GM21526 (cell line): Measurements from ENCODE around the gene WARS2.

Experiments used
- ATAC-seq: cut with Tn5 transposase; IDR thresholded peaks from one replicate; pipeline ENCODE4 v1.9.1; 2021; ENCODE audit warnings: moderate library complexity; ENCODE audit not compliant: unreplicated experiment, low FRiP score

Gene WARS2

GRCh38 chr1:119040489-119040888 is 100.0 kb downstream of the WARS2 start:
- no peak for ATAC-seq

GRCh38 chr1:119038363-119038762 is 102.1 kb downstream of the WARS2 start:
- no peak for ATAC-seq

GRCh38 chr1:119034359-119034758 is 106.1 kb downstream of the WARS2 start:
- no peak for ATAC-seq

DNA sequence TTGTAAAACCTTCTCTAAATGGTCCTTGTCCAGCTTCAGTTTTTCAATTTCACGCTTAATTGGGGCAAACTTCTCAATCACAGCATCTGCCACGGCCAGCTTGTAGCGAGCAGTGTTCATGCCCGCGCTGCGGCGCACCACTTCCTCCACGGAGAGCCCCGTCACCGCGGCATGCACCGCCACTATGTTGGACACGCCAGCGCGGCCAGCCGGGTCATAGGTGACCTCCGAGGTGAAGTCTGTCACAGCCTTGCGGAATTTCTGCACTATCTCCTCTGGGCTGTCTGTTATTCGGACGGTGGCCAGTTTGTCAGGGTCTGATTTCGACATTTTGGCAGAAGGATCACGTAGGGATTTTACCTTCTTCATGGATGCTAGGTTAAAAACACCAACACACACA is 107.5 kb downstream of the WARS2 start:
- no peak for ATAC-seq

DNA sequence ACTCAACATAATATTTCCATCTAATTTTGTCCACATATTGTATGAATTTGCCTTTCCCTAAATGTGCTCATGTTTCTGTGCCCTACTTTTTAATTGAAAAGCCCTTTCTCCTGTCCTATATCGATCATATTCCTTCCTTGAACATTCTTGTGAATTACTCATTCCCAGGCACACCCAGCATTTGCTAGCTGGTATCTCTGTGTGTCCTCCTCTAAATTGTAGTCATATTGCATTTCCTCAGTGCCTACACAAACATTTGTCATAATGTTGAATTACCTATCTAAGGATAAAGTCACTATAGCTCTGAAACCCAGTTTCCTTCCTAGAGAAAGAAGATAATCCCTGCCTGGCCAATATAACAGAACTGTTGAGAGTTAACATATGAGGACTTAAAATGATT is 112.7 kb downstream of the WARS2 start:
- no peak for ATAC-seq

- ATAC-seq: no peak
Measured at GRCh38 chr1:119026956-119027355, 113.5 kb downstream of the WARS2 start.

- no peak for ATAC-seq
Measured at GRCh38 chr1:119015547-119015946, 124.9 kb downstream of the WARS2 start.

- no peak for ATAC-seq
Measured at GRCh38 chr1:119012383-119012782, 128.1 kb downstream of the WARS2 start.

- ATAC-seq: no peak
Measured at GRCh38 chr1:119011706-119012105, 128.7 kb downstream of the WARS2 start.

GRCh38 chr1:119011116-119011515 is 129.3 kb downstream of the WARS2 start:
- no peak for ATAC-seq

DNA sequence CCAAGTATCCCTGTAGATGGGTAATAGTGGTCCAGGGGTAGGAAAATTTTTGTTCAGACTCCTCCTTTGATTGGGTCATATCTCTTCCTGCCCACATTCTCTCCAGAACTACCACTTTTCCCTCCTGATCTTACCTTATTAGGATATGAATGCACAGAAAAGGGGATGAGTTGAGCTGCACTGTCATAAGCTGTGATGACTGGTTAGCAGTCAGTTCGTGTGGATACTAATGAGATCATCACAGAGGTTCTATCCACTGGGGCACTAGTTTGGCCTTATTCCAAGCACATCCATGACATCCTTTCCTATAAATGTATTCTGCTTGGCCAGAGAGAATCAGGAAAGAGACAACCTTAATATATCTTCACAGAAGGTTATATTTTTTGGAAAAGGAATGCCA is 130.3 kb downstream of the WARS2 start:
- ATAC-seq: no peak

DNA sequence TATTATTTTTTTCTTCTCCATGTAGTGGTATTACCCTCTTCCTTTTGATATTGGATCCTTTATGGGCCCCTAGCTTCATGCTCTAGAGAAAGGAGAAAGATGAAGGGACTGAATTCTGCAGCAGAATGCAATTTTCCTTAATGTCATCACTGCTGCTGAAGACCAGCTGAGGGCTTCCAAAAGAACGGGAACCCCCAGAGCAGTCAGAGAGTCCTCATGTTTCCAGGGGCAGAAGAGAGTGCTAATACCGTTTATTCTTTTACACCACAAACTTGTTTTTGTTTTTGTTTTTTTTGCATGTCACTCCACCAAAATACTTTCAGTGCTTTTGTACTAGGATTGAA is 131.2 kb downstream of the WARS2 start:
- ATAC-seq: no peak

- no peak for ATAC-seq
Measured at GRCh38 chr1:119008483-119009311, 131.8 kb downstream of the WARS2 start.

DNA sequence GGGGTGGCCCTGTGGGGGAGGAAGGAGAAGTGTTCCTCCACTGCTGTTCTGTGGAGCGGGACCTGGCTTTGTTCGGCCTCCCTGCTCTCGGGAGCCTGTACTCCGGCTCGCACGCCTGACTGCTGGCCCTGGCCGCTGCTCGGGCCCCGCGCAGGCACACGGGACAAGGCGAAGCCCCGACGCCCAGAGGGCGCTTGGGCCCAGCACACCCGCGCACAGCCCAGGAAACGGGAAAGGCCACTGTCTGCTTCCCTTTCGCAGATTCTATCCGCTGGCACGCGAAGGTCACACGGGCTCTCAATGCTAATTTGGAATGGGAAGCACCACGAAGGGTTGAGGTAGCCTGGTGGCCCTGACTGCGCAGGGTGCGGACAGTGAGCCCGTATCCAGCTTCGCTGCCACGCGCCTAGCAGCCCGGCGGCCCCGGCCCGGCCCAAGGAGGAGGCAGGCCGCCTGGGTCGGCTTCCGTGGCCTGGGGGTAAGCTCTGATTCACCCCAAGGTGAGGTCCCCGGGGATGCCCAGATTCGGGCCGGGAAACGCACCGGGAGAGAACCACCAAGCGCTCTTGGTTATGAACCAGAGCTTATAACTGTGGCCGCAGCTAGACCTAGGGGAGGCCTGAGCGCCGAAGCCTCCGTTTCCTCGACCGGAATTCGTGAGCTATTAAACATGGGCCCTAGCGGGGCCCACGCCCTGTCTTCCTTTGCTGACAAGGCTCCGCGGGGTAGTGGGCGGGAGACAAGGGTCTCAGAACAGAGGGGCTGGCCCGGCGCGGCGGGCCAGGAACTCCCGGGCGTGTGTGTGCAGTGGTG is 132.6 kb downstream of the WARS2 start:
- no peak for ATAC-seq

DNA sequence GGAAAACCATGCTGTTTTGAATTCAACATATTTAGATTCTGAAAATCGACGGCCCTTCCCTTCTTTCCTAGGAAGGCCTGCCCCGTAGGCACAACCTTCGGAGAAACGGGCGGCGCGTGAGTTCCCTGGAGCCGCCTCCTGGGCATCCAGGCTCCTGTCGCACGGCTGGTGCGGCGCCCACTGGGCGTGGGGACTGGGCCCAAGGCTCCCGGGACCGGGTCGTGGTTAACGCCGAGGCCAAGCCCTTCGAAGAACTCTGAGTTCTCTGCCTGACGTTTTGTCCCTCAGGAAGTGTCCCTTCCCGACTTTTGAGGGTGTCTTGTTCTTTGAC is 133.1 kb downstream of the WARS2 start:
- no peak for ATAC-seq

GRCh38 chr1:119006406-119007279 is 133.8 kb downstream of the WARS2 start:
- no peak for ATAC-seq

- no peak for ATAC-seq
Measured at GRCh38 chr1:119005724-119006405, 134.6 kb downstream of the WARS2 start.

GRCh38 chr1:119004781-119005180 is 135.7 kb downstream of the WARS2 start:
- ATAC-seq: no peak

- ATAC-seq: no peak
Measured at GRCh38 chr1:119004129-119004527, 136.3 kb downstream of the WARS2 start.

GRCh38 chr1:119003413-119004128 is 136.9 kb downstream of the WARS2 start:
- ATAC-seq: no peak
